WERI-Rb-1 (cell line): ENCODE results near the gene LMAN1.

Experiments
- DNase-seq: peaks from one replicate; pipeline ENCODE4 v3.0.0-alpha.2; 2020
- H3K27ac ChIP-seq: fragments of 250-450 bp; sonication (Bioruptor Pico); 2 replicates; pipeline ENCODE4 v1.5.1; 2020; ENCODE audit warnings: mild to moderate bottlenecking, moderate library complexity
- H3K27me3 ChIP-seq: fragments of 250-450 bp; sonication (Bioruptor Pico); 2 replicates; pipeline ENCODE4 v1.5.1; 2021; ENCODE audit warnings: mild to moderate bottlenecking, low read depth, moderate library complexity; ENCODE audit not compliant: insufficient read depth, severe bottlenecking
- H3K36me3 ChIP-seq: fragments of 250-450 bp; sonication (Bioruptor Pico); 2 replicates; pipeline ENCODE4 v1.5.1; 2020; ENCODE audit warnings: mild to moderate bottlenecking, moderate library complexity
- H3K4me3 ChIP-seq: 2 replicates; pipeline ENCODE4 v1.5.1; 2011; ENCODE audit warnings: low read depth, mild to moderate bottlenecking, control low read depth, low read length
- H3K9me3 ChIP-seq: fragments of 250-450 bp; sonication (Bioruptor Pico); 2 replicates; pipeline ENCODE4 v1.5.1; 2021; ENCODE audit warnings: mild to moderate bottlenecking, moderate library complexity; ENCODE audit not compliant: severe bottlenecking
- TF ChIP-seq, protein P1 (sequence below): IDR thresholded peaks from 2 replicates; pipeline ENCODE4 v1.5.1; 2011; ENCODE audit warnings: low read depth, mild to moderate bottlenecking, control low read depth, inconsistent platforms, low read length

Gene LMAN1

DNA sequence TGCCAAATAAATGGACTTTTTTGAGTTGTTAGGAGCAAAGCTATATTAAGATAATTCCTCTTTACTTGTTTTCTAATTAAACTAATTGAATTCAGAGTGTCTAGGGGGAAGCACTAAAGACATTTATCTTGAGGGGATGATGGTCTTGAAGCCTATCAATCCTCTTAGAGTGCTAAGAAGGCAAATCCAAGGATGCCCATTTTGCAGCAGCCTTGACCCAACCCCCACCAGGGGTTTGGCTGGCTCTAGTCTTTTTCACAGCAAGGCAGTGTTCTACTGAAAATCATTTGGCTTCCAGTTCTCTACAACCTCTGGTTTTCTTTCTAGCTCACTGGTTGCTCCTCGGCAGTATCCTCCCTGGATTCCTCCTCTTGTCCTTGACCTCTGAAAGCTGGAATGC, 79.3 kb downstream of the LMAN1 start:
- DNase-seq = peak; percentile 94
- H3K27ac ChIP-seq = peak overlapping the region; percentile 87
- no peaks in the 10 kb centered on the region for H3K9me3 ChIP-seq
- H3K36me3 ChIP-seq = no peaks in the 10 kb centered on the region
- no peaks in the 10 kb centered on the region for H3K27me3 ChIP-seq
- H3K4me3 ChIP-seq = peak overlapping the region; percentile 1; the same call in 1 of the 2 replicates
- TF ChIP-seq, protein P1, sequence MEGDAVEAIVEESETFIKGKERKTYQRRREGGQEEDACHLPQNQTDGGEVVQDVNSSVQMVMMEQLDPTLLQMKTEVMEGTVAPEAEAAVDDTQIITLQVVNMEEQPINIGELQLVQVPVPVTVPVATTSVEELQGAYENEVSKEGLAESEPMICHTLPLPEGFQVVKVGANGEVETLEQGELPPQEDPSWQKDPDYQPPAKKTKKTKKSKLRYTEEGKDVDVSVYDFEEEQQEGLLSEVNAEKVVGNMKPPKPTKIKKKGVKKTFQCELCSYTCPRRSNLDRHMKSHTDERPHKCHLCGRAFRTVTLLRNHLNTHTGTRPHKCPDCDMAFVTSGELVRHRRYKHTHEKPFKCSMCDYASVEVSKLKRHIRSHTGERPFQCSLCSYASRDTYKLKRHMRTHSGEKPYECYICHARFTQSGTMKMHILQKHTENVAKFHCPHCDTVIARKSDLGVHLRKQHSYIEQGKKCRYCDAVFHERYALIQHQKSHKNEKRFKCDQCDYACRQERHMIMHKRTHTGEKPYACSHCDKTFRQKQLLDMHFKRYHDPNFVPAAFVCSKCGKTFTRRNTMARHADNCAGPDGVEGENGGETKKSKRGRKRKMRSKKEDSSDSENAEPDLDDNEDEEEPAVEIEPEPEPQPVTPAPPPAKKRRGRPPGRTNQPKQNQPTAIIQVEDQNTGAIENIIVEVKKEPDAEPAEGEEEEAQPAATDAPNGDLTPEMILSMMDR = no peak

GRCh38 chr18:59279193-59279592, 79.9 kb downstream of the LMAN1 start:
- no peak overlapping the region for H3K4me3 ChIP-seq
- H3K36me3 ChIP-seq = no peaks in the 10 kb centered on the region
- peak overlapping the region; percentile 87 for H3K27ac ChIP-seq
- no peak for DNase-seq
- no peaks in the 10 kb centered on the region for H3K9me3 ChIP-seq
- TF ChIP-seq, protein P1 = no peak
- no peaks in the 10 kb centered on the region for H3K27me3 ChIP-seq

GRCh38 chr18:59278793-59279192, 80.3 kb downstream of the LMAN1 start:
- Histone ChIP-seq H3K4me3 (no peak overlapping the region), H3K27me3 (no peaks in the 10 kb centered on the region)
- no peak for DNase-seq

More at GRCh38 chr18:59278793-59279192, 80.3 kb downstream of the LMAN1 start:
- H3K36me3 ChIP-seq = no peaks in the 10 kb centered on the region
- peak overlapping the region; percentile 87 for H3K27ac ChIP-seq
- no peaks in the 10 kb centered on the region for H3K9me3 ChIP-seq
- TF ChIP-seq, protein P1 = no peak
